AG10803 (cell line): ENCODE results near the gene KCNMA1.

Experiments used
- DNase-seq: peaks from one replicate; pipeline ENCODE4 v3.0.0; 2010; ENCODE audit warnings: low read depth
- H3K4me3 ChIP-seq: 2 replicates; pipeline ENCODE4 v1.5.1; 2011; ENCODE audit warnings: mild to moderate bottlenecking, low read length, control low read depth
- CTCF ChIP-seq: conservative IDR thresholded peaks from 2 replicates; pipeline ENCODE4 v1.5.1; 2011; ENCODE audit warnings: mild to moderate bottlenecking, low read length, control low read depth, inconsistent platforms

KCNMA1 gene

GRCh38 chr10:76883596-76883995, 754.0 kb downstream of the KCNMA1 start:
- no peak overlapping the region for H3K4me3 ChIP-seq
- no peak for TF ChIP-seq CTCF
- no peak for DNase-seq

GRCh38 chr10:76882796-76883195, 754.8 kb downstream of the KCNMA1 start:
- no peak for DNase-seq
- TF ChIP-seq CTCF: no peak
- no peak overlapping the region for H3K4me3 ChIP-seq

- H3K4me3 ChIP-seq: no peak overlapping the region
- no peak for DNase-seq
- TF ChIP-seq CTCF: no peak
Measured at GRCh38 chr10:76882245-76882644, 755.4 kb downstream of the KCNMA1 start.

DNA sequence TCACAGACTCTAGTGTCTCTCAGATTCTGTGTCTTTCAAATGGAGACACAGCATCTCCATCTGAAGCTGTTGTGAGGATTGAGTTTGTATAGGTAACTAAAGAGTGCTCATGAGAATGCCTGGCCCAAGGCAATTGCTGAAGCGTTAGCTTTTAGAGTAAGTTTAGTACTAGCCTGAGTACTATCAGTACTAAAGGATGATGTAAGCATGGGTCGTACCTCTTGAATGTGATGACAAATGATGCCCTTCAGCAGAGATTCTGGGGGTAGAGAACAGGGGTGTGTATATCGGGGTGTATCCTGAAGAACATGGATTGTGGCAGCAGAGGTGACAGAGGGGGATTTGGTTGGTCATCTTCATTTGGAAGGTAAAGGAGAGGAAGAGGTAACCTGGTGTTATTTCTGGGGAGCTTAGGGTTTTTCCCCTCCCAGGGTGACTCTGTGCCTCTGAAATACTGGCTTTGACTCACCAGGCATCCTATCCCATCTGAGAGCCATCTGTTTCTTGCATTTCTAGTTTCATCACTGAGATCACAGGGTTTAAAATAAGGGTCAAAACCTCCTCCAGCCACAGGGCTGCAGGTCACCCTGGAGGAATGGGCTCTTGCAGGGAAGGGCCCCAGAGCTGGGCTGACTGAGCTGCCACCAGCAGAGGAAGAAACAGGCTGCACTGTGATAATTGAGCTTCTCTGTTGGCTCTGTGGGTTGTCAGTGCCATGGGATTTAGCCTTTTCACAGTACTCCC, 756.0 kb downstream of the KCNMA1 start:
- H3K4me3 ChIP-seq: no peak overlapping the region
- peak; percentile 53 for DNase-seq

DNA sequence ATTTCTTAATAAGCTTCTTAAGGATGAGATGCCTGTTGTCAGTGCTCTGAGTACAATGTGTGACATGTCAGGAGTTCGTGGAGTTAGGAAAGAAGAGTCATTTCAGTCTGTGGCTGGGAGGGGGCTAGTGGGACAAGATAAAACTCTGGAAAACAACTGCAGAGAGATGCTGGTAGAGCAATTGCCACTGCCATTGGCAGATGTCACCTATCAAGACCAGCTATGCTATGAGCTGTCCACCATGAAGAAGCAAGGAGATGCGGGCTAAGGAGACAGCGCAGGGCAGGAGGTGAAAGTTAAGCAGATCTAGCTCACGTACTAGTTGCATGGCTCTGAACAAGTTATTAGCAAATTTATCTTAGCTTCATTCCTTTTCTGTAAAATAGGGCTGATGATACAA, 756.7 kb downstream of the KCNMA1 start:
- no peak for DNase-seq
- H3K4me3 ChIP-seq: no peak overlapping the region
- no peak for TF ChIP-seq CTCF

More for the DNA sequence above, 756.0 kb downstream of the KCNMA1 start:
- no peak for TF ChIP-seq CTCF

DNA sequence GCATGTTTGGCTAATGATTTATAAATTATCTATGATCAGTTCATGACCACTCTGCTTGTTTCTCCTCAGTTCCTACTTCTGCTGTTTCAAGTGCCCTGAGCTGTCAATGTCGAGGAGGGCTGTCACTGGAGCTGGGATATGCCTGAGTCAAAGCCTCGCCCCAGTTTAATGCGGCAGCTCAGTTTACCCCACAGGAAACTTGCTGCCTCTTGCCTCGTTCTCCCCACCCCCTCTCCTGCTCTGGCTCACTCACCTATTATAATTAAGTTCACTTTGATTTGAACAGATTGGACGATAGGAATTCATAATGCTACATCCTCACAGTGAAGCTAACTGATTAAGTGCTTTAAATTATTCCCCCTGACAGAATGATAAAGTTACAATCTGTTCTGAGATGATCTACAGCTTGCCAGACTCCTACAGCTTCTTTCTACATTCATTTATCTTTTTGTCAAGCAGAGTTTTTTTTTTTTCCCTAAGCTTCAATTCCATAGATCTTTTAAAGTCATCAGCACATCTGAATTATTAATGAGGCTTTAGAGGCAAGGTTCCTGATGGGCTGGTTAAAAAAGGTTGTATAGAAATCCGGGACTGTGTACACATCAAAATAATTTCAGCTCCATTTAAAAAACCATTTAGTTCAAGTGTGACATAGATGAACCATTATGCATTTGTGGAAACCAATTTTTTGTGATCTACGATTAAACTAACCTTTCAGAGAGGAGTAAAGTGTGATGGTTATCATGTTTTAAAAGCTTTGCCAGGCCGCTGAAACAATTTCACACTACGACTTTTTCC, 758.3 kb downstream of the KCNMA1 start:
- H3K4me3 ChIP-seq: no peak overlapping the region
- no peak for TF ChIP-seq CTCF
- no peak for DNase-seq

DNA sequence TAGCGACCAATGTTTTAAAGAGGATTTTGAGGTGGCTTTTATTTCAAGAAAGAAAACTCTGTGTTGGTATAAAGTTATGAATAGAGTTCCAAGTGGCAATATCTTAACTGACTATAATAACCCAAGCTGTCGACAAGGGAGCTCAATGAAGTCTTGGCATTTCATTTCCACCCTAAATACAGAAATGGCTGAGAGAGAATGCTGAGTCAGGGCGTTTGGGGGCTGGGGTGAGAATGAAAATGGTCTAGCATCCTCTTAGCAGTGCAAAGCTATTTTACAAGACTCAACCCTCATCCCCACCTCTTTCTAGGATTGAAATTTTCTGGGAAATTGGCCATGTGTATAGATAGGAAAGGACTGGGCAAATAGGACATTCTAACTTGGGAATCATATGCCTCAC, 759.1 kb downstream of the KCNMA1 start:
- no peak for TF ChIP-seq CTCF
- no peak for DNase-seq
- no peak overlapping the region for H3K4me3 ChIP-seq
